Ectodermal cell (in vitro differentiated cells): Measurements from ENCODE around the gene PALLD.

Experiments used
- H3K27ac ChIP-seq: 2 replicates; pipeline ENCODE4 v1.7.0; 2013; ENCODE audit warnings: mild to moderate bottlenecking, low read depth, low read length; ENCODE audit not compliant: insufficient read depth, poor library complexity, severe bottlenecking
- H3K27me3 ChIP-seq: 2 replicates; pipeline ENCODE4 v1.7.0; 2013; ENCODE audit warnings: mild to moderate bottlenecking, low read length; ENCODE audit not compliant: insufficient read depth, control insufficient read depth, poor library complexity, severe bottlenecking
- H3K36me3 ChIP-seq: one replicate; pipeline ENCODE4 v1.7.0; 2013; ENCODE audit warnings: low read length; ENCODE audit not compliant: control insufficient read depth, insufficient read depth
- H3K4me1 ChIP-seq: one replicate; pipeline ENCODE4 v1.7.0; 2013; ENCODE audit warnings: low read length; ENCODE audit not compliant: control insufficient read depth, insufficient read depth
- H3K4me3 ChIP-seq: 2 replicates; pipeline ENCODE4 v1.7.0; 2013; ENCODE audit warnings: low read depth, low read length, control low read depth; ENCODE audit not compliant: insufficient read depth
- H3K9me3 ChIP-seq: 2 replicates; pipeline ENCODE4 v1.7.0; 2013; ENCODE audit warnings: mild to moderate bottlenecking, low read length, moderate library complexity; ENCODE audit not compliant: control insufficient read depth
- WGBS, 2 experiments: methylation state at CpG; one replicate each; pipeline ENCODE4 v1.1.7; 2013; ENCODE audit warnings: missing lambda C conversion rate in 2 of 2; 5-methylcytosine and 5-hydroxymethylcytosine counted together

The PALLD gene

GRCh38 chr4:168919706-168920324, 423.0 kb downstream of the PALLD start:
- H3K36me3 ChIP-seq, result peaks cover 14% of the 10 kb centered on the region

GRCh38 chr4:168920441-168921065, 423.7 kb downstream of the PALLD start:
- Histone ChIP-seq H3K4me3 (no peak overlapping the region), H3K27ac (no peak overlapping the region), H3K27me3 (no peaks in the 10 kb centered on the region), H3K4me1 (no peaks in the 10 kb centered on the region), H3K9me3 (no peaks in the 10 kb centered on the region), H3K36me3 (peaks cover 20% of the 10 kb centered on the region)
- 87 to 100% methylated on average over 4 to 6 of the region's 6 CpGs for WGBS, 2 experiments

More at GRCh38 chr4:168919706-168920324, 423.0 kb downstream of the PALLD start:
- WGBS, 2 experiments, result 96 to 97% methylated on average over 4 of the region's 4 CpGs
- no peak overlapping the region for H3K4me3 ChIP-seq
- H3K27ac ChIP-seq, result no peak overlapping the region
- no peaks in the 10 kb centered on the region for H3K27me3 ChIP-seq
- no peaks in the 10 kb centered on the region for H3K4me1 ChIP-seq
- no peaks in the 10 kb centered on the region for H3K9me3 ChIP-seq

- 30 to 39% methylated on average over 3 of the region's 3 CpGs for WGBS, 2 experiments
- no peak overlapping the region for H3K27ac ChIP-seq
- no peak overlapping the region for H3K4me3 ChIP-seq
- no peaks in the 10 kb centered on the region for H3K9me3 ChIP-seq
- no peaks in the 10 kb centered on the region for H3K27me3 ChIP-seq
- peaks cover 23% of the 10 kb centered on the region for H3K36me3 ChIP-seq
- H3K4me1 ChIP-seq, result no peaks in the 10 kb centered on the region
Measured at GRCh38 chr4:168923526-168924194, 426.8 kb downstream of the PALLD start.

GRCh38 chr4:168924667-168925066, 427.8 kb downstream of the PALLD start:
- Histone ChIP-seq H3K36me3 (peaks cover 23% of the 10 kb centered on the region), H3K4me3 (no peak overlapping the region), H3K27ac (no peak overlapping the region), H3K9me3 (no peaks in the 10 kb centered on the region), H3K27me3 (no peaks in the 10 kb centered on the region), H3K4me1 (no peaks in the 10 kb centered on the region)
- WGBS, 2 experiments, result 93 to 96% methylated on average over 2 of the region's 2 CpGs

GRCh38 chr4:168925789-168926490, 429.1 kb downstream of the PALLD start:
- WGBS, 2 experiments, result 93 to 98% methylated on average over 5 of the region's 5 CpGs
- H3K4me3 ChIP-seq, result no peak overlapping the region
- no peaks in the 10 kb centered on the region for H3K4me1 ChIP-seq
- no peaks in the 10 kb centered on the region for H3K9me3 ChIP-seq
- no peaks in the 10 kb centered on the region for H3K27me3 ChIP-seq
- H3K36me3 ChIP-seq, result peaks cover 26% of the 10 kb centered on the region
- no peak overlapping the region for H3K27ac ChIP-seq

- H3K36me3 ChIP-seq, result peaks cover 27% of the 10 kb centered on the region
Measured at GRCh38 chr4:168928346-168928745, 431.5 kb downstream of the PALLD start.

GRCh38 chr4:168928875-168929274, 432.0 kb downstream of the PALLD start:
- 100% methylated on average over 2 to 3 of the region's 3 CpGs for WGBS, 2 experiments
- H3K27ac ChIP-seq, result no peak overlapping the region

More at GRCh38 chr4:168928346-168928745, 431.5 kb downstream of the PALLD start:
- no peaks in the 10 kb centered on the region for H3K4me1 ChIP-seq
- H3K4me3 ChIP-seq, result no peak overlapping the region
- no peaks in the 10 kb centered on the region for H3K9me3 ChIP-seq
- H3K27ac ChIP-seq, result no peak overlapping the region
- H3K27me3 ChIP-seq, result no peaks in the 10 kb centered on the region
- WGBS, 2 experiments, result 95 to 98% methylated on average over 2 of the region's 2 CpGs

GRCh38 chr4:168930413-168931196, 433.8 kb downstream of the PALLD start:
- Histone ChIP-seq H3K36me3 (peaks cover 17% of the 10 kb centered on the region), H3K9me3 (no peaks in the 10 kb centered on the region), H3K4me1 (no peaks in the 10 kb centered on the region), H3K27ac (no peak overlapping the region), H3K27me3 (no peaks in the 10 kb centered on the region), H3K4me3 (no peak overlapping the region)
- 92 to 97% methylated on average over 6 of the region's 6 CpGs for WGBS, 2 experiments

More at GRCh38 chr4:168928875-168929274, 432.0 kb downstream of the PALLD start:
- H3K4me3 ChIP-seq, result no peak overlapping the region
- no peaks in the 10 kb centered on the region for H3K9me3 ChIP-seq
- no peaks in the 10 kb centered on the region for H3K27me3 ChIP-seq
- peaks cover 27% of the 10 kb centered on the region for H3K36me3 ChIP-seq
- H3K4me1 ChIP-seq, result no peaks in the 10 kb centered on the region

- H3K27ac ChIP-seq, result no peak overlapping the region
- H3K9me3 ChIP-seq, result no peaks in the 10 kb centered on the region
- H3K4me3 ChIP-seq, result no peak overlapping the region
- H3K27me3 ChIP-seq, result no peaks in the 10 kb centered on the region
- no peaks in the 10 kb centered on the region for H3K4me1 ChIP-seq
- peaks cover 14% of the 10 kb centered on the region for H3K36me3 ChIP-seq
Measured at GRCh38 chr4:168931215-168931650, 434.4 kb downstream of the PALLD start.
